ENCODE data around the gene BSCL2. TPM values are rescaled to one million over a fixed set of nuclear protein-coding genes. Genes with fewer than 3 reads are reported as not detected.

The BSCL2 gene
- 14.2 and 15.7 TPM in 2 replicates for total RNA-seq

GRCh38 chr11:62707277-62707861 is at the start of gene BSCL2, which contains the start of gene GNG3:
Gene BSCL2, minus strand, starts transcription at chr11:62707424. Its CDS starts 229 bp downstream, at chr11:62707195.
Gene GNG3, plus strand, starts transcription at chr11:62707676. Its CDS starts 620 bp downstream, at chr11:62708296.

DNA sequence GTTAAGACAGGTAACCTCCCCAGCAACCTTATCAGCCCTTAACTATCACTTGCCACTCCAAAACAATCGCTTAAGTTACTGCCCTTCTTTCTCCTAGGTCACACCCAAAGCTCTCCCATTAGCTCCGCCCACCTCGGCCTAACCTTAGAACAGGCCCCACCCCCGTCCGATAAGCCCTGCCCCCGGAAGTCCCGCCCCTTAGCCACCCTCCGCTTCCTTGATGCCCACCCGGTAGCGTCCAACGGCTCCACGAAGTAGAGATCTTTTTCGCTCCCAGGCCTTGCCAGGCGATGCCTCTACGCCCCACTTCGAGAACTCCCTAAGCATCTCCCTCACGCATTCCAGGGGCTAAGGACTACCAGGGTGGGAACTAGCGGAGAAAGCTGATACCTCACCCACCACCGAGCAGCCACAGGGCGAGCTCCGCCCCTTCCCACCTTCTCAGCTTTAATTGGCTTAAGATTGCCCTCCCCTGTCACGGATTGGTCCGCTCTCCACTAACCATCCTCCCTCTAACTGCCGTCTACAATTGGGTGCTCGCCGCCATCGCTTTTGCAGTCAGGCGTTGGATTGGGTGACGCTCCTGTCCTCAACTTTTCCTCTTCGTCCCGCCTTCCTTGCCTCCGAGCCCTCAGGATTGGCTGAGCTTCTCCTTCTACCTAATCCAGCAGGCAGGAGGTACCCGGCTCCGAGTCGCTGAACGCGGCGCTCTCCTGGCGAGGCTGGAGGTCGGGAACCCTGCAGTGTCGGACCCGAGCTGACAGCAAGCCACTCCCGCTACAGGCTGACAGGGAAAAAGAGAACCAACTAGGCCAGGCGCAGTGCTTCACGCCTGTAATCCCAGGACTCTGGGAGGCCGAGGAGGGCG is 46.7 kb upstream of the BSCL2 start, which contains the start of gene ZBTB3:
ZBTB3 (minus strand) TSS at position 425 of the 868 bp plus-strand sequence. CDS start 496 bp downstream, outside the sequence.

DNA sequence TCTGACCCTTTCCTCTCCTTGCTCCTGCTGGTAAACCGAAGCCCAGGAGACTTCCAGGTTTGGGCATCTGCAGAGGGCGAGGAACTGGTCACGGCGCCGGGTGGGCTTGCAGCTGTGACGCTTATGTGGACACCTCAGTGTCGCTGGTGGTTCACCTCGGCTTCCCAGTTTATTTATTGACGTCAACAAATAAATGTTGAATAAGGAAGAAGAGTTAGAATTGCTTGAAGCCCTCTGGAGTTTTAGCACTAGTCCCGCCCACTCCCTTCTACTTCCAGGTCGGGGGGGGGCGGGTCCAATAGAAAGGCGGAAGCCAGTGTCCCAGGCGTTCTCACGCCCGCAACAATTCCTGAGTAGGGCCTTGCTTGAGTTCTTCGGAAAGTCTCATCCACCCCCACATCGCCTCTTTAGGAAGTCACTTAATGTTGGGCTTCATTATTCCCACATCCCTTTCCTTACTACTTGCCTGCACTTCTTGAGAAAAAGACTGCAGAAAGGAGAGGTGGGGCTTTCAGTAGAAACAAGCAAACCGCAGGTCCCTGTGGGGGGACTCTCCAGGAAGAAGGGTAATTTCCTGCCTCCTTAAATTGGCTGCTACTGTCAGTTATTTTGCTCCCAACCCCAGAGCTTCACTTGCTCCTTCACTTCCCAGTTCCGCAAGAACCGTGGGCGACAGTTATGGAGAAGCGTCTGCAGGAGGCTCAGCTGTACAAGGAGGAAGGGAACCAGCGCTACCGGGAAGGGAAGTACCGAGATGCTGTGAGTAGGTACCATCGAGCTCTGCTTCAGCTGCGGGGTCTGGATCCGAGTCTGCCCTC is 21.2 kb upstream of the BSCL2 start, which contains the start of gene TTC9C:
TTC9C (plus strand) TSS at position 316 of the 818 bp plus-strand sequence; CDS start at position 679, 363 bp downstream.

DNA sequence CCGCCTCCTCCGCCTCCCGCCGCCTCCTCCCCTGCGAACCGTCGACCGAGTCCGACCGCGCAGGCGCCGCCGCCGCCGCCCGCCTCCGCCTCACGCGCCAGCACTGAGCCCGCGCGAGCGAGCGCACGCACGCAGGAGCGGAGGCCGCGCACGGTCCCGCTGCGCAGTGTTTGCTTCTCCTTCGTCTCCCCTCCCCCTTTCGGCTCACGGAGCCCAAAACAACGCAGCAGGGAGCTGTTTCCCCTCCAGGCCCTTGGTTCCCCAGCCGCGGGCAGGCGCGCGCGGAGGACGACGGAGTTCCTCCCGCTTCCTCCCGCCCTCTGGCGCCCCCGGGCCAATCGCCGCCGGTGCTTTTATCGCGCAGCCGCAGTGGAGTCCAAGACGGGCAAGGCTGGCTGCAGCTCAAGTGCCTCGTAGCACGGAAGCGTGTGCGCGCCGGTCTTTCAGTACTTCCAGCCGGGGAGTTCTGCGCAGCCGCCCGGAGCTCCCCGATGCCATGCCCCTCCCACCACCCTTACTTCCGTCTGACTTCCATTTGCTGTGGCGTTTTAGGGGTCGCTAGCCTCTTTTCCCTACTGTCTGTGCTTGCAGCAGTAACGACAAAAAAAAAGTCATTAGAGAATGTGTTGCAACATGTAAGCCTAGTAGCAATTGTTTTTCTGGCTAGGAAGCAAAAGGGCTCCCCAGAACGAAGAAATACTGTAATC is 20.1 kb upstream of the BSCL2 start, which contains the start of gene HNRNPUL2:
HNRNPUL2 (minus strand) TSS at position 293 of the 707 bp plus-strand sequence. CDS start 301 bp downstream, outside the sequence.

DNA sequence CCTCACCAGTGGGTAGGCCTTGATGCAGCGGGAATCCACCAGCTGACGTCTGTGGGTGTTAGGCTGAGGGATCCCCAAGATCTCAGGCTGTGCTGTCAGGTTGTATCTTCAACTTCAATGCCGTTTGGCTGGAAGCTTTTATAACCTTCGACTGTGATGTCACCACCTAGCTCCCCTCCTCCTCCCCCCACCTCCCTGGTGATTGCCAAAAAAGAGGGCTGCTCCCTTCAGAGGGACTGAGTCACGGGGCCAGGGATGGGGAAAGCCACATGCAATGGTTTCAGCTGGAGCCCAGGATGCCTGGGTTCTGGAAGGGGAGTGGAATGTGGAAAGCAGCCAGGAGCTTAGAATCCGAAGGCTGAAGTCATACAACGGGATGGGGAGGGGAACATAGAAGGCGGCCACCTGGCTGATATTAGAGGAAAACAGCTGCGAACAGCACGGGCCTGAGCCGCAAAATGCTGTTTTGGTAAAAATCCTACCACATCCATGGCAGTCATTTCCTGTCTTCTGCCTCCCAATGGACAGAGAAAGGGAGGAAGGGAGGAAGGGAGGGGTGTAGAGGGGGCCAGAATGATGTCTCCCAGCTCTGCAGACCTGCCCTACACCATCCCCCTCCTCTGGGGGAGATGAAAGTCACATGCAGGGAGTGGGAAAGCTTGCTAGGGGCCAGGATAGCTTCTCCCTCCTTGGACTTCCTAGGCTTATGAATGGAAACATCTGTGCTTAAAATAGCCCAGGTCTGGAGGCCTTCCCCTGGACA is 17.6 kb downstream of the BSCL2 start, which contains the start of gene LRRN4CL:
LRRN4CL (minus strand) TSS at position 110 of the 763 bp plus-strand sequence. CDS start 1,022 bp downstream, outside the sequence.

DNA sequence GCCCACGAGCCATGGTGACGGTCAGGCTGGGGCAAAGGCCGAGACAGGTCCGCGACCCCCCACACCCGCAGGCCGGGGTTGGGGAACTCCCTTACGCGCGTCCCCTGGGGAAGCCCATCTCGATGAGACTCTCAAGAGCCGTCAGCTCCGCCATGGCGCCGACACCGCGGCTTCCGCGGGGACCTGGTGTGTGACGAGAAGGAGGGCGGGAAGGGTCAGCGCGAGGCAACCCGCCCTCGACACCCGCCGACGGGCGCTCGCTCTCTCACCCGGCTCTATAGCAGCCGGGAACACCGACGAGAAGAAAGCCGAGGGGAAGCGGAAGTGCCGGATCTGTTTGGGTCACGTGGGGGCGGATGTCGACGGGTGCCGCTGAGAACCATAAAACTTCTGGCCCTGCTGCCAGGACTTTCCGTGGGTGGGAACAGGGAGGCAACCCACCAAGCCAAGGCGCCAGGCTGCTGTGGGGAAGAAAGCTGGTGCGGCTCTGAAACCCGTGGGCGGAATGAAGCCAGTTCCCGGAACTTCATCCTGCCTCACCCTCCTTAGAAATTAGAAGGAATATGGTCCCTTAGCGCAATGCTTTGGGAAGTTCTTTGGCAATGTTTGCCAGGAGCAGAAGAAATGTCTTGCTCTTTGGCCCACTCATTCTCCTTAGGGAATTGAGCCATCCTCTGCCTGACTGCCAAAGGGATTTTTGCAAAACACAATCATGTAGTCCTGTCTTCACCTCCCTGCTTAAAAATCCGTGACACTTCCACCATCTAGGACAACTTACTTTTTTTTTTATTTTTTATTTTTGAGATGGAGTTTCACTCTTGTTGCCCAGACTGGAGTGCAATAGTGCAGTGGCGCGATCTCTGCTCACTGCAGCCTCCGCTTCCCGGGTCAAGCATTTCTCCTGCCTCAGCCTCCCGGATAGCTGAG is 28.2 kb downstream of the BSCL2 start, which contains the start of gene UBXN1:
UBXN1 (minus strand) TSS at position 304 of the 927 bp plus-strand sequence; CDS start at position 154, 150 bp downstream.

DNA sequence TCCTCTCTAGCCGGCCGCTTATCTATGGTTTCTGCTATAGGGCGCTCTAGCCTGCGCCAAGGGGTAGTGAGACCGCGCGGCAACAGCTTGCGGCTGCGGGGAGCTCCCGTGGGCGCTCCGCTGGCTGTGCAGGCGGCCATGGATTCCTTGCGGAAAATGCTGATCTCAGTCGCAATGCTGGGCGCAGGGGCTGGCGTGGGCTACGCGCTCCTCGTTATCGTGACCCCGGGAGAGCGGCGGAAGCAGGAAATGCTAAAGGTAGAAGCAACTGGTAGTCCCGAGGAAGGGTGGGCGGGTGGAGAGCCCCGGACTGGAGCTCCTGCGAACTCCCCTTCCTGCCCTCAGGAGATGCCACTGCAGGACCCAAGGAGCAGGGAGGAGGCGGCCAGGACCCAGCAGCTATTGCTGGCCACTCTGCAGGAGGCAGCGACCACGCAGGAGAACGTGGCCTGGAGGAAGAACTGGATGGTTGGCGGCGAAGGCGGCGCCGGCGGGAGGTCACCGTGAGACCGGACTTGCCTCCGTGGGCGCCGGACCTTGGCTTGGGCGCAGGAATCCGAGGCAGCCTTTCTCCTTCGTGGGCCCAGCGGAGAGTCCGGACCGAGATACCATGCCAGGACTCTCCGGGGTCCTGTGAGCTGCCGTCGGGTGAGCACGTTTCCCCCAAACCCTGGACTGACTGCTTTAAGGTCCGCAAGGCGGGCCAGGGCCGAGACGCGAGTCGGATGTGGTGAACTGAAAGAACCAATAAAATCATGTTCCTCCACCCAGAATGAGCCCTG is 35.4 kb downstream of the BSCL2 start, which contains the start of the genes LBHD1 and UQCC3:
LBHD1 (minus strand) TSS at position 660 of the 782 bp plus-strand sequence. CDS start 2,236 bp downstream, outside the sequence.
UQCC3 (plus strand) TSS at position 66 of the 782 bp plus-strand sequence; CDS start at position 139, 73 bp downstream.

DNA sequence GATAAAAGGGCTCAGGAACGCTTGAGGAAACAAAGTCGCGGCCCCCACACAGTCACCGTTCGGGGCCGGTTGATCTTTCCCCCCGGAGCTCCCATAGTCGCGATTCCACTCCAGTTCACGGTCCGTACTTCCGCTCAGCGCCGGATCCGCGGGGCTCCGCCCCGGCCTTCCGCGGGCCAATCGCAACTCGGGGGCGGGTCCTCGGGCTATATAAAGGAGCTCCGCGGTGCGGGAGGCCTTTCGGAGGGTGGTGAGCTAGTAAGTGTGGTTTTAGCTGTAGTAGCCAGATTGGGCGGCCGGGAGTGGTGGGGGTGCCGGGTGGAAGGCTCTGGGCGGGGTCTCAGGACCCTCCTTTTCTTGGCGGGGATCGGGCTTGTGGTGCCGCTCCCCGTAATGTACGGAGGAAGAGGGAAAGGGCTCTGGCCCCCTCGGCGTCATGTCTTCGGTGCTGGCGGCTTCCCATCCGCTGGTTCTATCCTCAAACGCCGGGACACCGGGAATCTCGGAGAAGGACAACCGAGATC is 42.1 kb downstream of the BSCL2 start, which contains the start of the genes C11orf98 and CSKMT:
C11orf98 (minus strand) TSS at position 136 of the 524 bp plus-strand sequence; CDS start at position 95, 41 bp downstream.
CSKMT (plus strand) TSS at position 238 of the 524 bp plus-strand sequence. CDS start 568 bp downstream, outside the sequence.

GRCh38 chr11:62645946-62646824 is 61.0 kb downstream of the BSCL2 start, which contains the start of gene GANAB:
Gene GANAB, minus strand, starts transcription at chr11:62646613. Its CDS starts 14 bp downstream, at chr11:62646599.

Other genes with a start within 250 kb of the BSCL2 start
- gene AHNAK, start 160.6 kb downstream of the BSCL2 start, total RNA-seq, result 329 and 449 TPM in 2 replicates
- 1,133 and 1,197 TPM in 2 replicates for gene EEF1G, start 133.5 kb downstream of the BSCL2 start, total RNA-seq
- gene TUT1, start 115.9 kb downstream of the BSCL2 start, total RNA-seq, result 9.2 and 12.8 TPM in 2 replicates
- 177 and 185 TPM in 2 replicates for gene MTA2, start 105.6 kb downstream of the BSCL2 start, total RNA-seq
- gene EML3, start 94.6 kb downstream of the BSCL2 start, total RNA-seq, result 26.9 and 35.7 TPM in 2 replicates
- 2.1 and 4.9 TPM in 2 replicates for gene ROM1, start 94.2 kb downstream of the BSCL2 start, total RNA-seq
- gene B3GAT3, start 85.4 kb downstream of the BSCL2 start, total RNA-seq, result 16.7 and 19.2 TPM in 2 replicates
- 177 and 354 TPM in 2 replicates for gene GANAB, start 60.8 kb downstream of the BSCL2 start, total RNA-seq
- gene INTS5, start 54.1 kb downstream of the BSCL2 start, total RNA-seq, result 16.8 and 20.8 TPM in 2 replicates
- gene C11orf98, start 42.2 kb downstream of the BSCL2 start, total RNA-seq, result 29.8 and 31.6 TPM in 2 replicates
- gene CSKMT, start 42.1 kb downstream of the BSCL2 start, total RNA-seq, result 7.7 and 7.9 TPM in 2 replicates
- gene UQCC3, start 35.8 kb downstream of the BSCL2 start, total RNA-seq, result 9.0 and 10.5 TPM in 2 replicates
- 1.6 and 2.8 TPM in 2 replicates for gene LBHD1, start 35.2 kb downstream of the BSCL2 start, total RNA-seq
- 145 and 155 TPM in 2 replicates for gene UBXN1, start 28.4 kb downstream of the BSCL2 start, total RNA-seq
- under 0.01 and 0.31 TPM in 2 replicates for gene LRRN4CL, start 17.9 kb downstream of the BSCL2 start, total RNA-seq
- not detected in 2 replicates for gene GNG3, start 252 bp upstream of the BSCL2 start, total RNA-seq
- gene HNRNPUL2, start 20.0 kb upstream of the BSCL2 start, total RNA-seq, result 9.9 and 18.2 TPM in 2 replicates
- 32.5 and 33.0 TPM in 2 replicates for gene TTC9C, start 21.1 kb upstream of the BSCL2 start, total RNA-seq
- 7.8 TPM in 2 replicates for gene ZBTB3, start 46.7 kb upstream of the BSCL2 start, total RNA-seq
- 49.9 and 61.2 TPM in 2 replicates for gene POLR2G, start 54.2 kb upstream of the BSCL2 start, total RNA-seq
- gene TAF6L, start 64.0 kb upstream of the BSCL2 start, total RNA-seq, result 19.3 and 43.2 TPM in 2 replicates
- gene TMEM179B, start 80.0 kb upstream of the BSCL2 start, total RNA-seq, result 17.2 and 21.3 TPM in 2 replicates
- gene TMEM223, start 84.6 kb upstream of the BSCL2 start, total RNA-seq, result 11.3 and 11.5 TPM in 2 replicates
- gene NXF1, start 98.0 kb upstream of the BSCL2 start, total RNA-seq, result 11.8 and 50.6 TPM in 2 replicates
- 35.9 and 40.8 TPM in 2 replicates for gene STX5, start 124.6 kb upstream of the BSCL2 start, total RNA-seq
- not detected in 2 replicates for gene TEX54, start 125.4 kb upstream of the BSCL2 start, total RNA-seq
- 61.4 and 67.5 TPM in 2 replicates for gene WDR74, start 132.2 kb upstream of the BSCL2 start, total RNA-seq
- gene SLC3A2, start 173.5 kb upstream of the BSCL2 start, total RNA-seq, result 86.1 and 87.2 TPM in 2 replicates
- gene CHRM1, start 213.9 kb upstream of the BSCL2 start, total RNA-seq, result not detected in 2 replicates

All from bladder microvascular endothelial cell (primary cell).